SK-N-SH (cell line): Measurements from ENCODE around the gene MARK4. TPM values are rescaled to one million over a fixed set of nuclear protein-coding genes. Genes with fewer than 3 reads are reported as not detected.
A peak's percentile ranks its signal among the peaks of the same experiment; 100 is the strongest.

Experiments used
- CTCF ChIA-PET: fragments of 300-600, 350-600 bp; formaldehyde crosslinking; extraction: SDS; loops from one replicate; lab custom pipeline; 2021; lab: Yijun Ruan, JAX
- POLR2A ChIA-PET: fragments of 350-600 bp; sonication (Branson Sonifier 250); formaldehyde crosslinking; extraction: SDS; loops from one replicate; lab custom pipeline; 2020; ENCODE audit warnings: antibody characterized with exemption, inconsistent platforms; lab: Yijun Ruan, JAX
- DNase-seq: peaks from one replicate; pipeline ENCODE4 v3.0.0; 2012
- H2AFZ ChIP-seq: fragments of 200-600 bp; sonication (generic); 2 replicates; pipeline ENCODE4 v1.8.1; 2016; ENCODE audit warnings: antibody characterized with exemption, mild to moderate bottlenecking, low read depth
- H3F3A ChIP-seq: fragments of 200-600 bp; sonication (generic); replicated peaks from 2 replicates; pipeline ENCODE3; 2016; ENCODE audit warnings: antibody characterized with exemption, mild to moderate bottlenecking; ENCODE audit not compliant: insufficient read depth
- H3K27ac ChIP-seq, 2 experiments: fragments of 200-500 bp in 1 of 2; fragments of 200-600 bp in 1 of 2; sonication (Bioruptor generic) in 1 of 2; sonication (generic), shearing (Covaris generic) in 1 of 2; 2 replicates each; pipeline versions ENCODE4 v1.5.1 to v1.6.1; 2014 to 2016; ENCODE audit warnings: low read depth in 2 of 2, inconsistent platforms in 1 of 2, low read length in 1 of 2, mild to moderate bottlenecking in 1 of 2, mixed read lengths in 1 of 2
- H3K27me3 ChIP-seq: fragments of 200-600 bp; sonication (generic), shearing (Covaris generic); 2 replicates; pipeline ENCODE4 v1.6.1; 2016; ENCODE audit warnings: mixed run types; ENCODE audit not compliant: insufficient read depth
- H3K36me3 ChIP-seq, 2 experiments: fragments of 200-500 bp in 1 of 2; fragments of 200-600 bp in 1 of 2; sonication (Bioruptor generic) in 1 of 2; sonication (generic) in 1 of 2; replicated peaks in 1 of 2; 2 replicates each; pipeline versions ENCODE3 to v1.5.1; 2014 to 2016; ENCODE audit warnings: low read length in 1 of 2, mild to moderate bottlenecking in 1 of 2; ENCODE audit not compliant: insufficient read depth in 2 of 2, control insufficient read depth in 1 of 2
- H3K4me1 ChIP-seq, 2 experiments: fragments of 200-500 bp in 1 of 2; fragments of 200-600 bp in 1 of 2; sonication (Bioruptor generic) in 1 of 2; sonication (generic), shearing (Covaris generic) in 1 of 2; 2 replicates each; pipeline versions ENCODE4 v1.5.1 to v1.6.1; 2014 to 2016; ENCODE audit warnings: low read depth in 1 of 2, low read length in 1 of 2, mixed run types in 1 of 2; ENCODE audit not compliant: insufficient read depth in 2 of 2, control insufficient read depth in 1 of 2
- H3K4me2 ChIP-seq: fragments of 200-600 bp; sonication (generic), shearing (Covaris generic); 2 replicates; pipeline ENCODE4 v1.6.1; 2017; ENCODE audit warnings: mixed run types
- H3K4me3 ChIP-seq, 2 experiments: fragments of 200-500 bp in 1 of 2; fragments of 200-600 bp in 1 of 2; sonication (Bioruptor generic) in 1 of 2; sonication (generic), shearing (Covaris generic) in 1 of 2; 2 replicates each; pipeline versions ENCODE4 v1.5.1 to v1.8.1; 2014 to 2016; ENCODE audit warnings: low read depth in 2 of 2, inconsistent platforms in 1 of 2, low read length in 1 of 2, mild to moderate bottlenecking in 1 of 2, mixed read lengths in 1 of 2, moderate library complexity in 1 of 2
- H3K79me2 ChIP-seq: fragments of 200-600 bp; sonication (generic); 2 replicates; pipeline ENCODE4 v1.8.1; 2017; ENCODE audit warnings: mild to moderate bottlenecking; ENCODE audit not compliant: insufficient read depth
- H3K9ac ChIP-seq: fragments of 200-600 bp; sonication (generic); 2 replicates; pipeline ENCODE4 v1.6.1; 2017; ENCODE audit warnings: mixed run types
- H3K9me2 ChIP-seq: fragments of 200-600 bp; sonication (generic); 2 replicates; pipeline ENCODE4 v1.6.1; 2017; ENCODE audit warnings: mixed run types
- H3K9me3 ChIP-seq: fragments of 200-600 bp; sonication (generic); 2 replicates; pipeline ENCODE4 v1.6.1; 2017; ENCODE audit warnings: mixed run types, mild to moderate bottlenecking, moderate library complexity
- H4K20me1 ChIP-seq: fragments of 200-600 bp; sonication (generic); 2 replicates; pipeline ENCODE4 v1.6.1; 2017; ENCODE audit warnings: mild to moderate bottlenecking, mixed run types; ENCODE audit not compliant: insufficient read depth
- CHD2 ChIP-seq: fragments of 150-350 bp; IDR thresholded peaks from 2 replicates; pipeline ENCODE4 v1.6.1; 2018; ENCODE audit warnings: low read length; ENCODE audit not compliant: partially characterized antibody
- CTCF ChIP-seq: fragments of 200-600 bp; sonication (generic); IDR thresholded peaks from 2 replicates; pipeline ENCODE4 v1.6.1; 2017; ENCODE audit warnings: antibody characterized with exemption, mild to moderate bottlenecking, moderate library complexity
- ELF1 ChIP-seq: IDR thresholded peaks from 2 replicates; pipeline ENCODE4 v1.4.0; 2012
- EP300 ChIP-seq, 2 experiments: IDR thresholded peaks; 2 replicates each; pipeline versions ENCODE4 v1.4.0 to v1.6.1; 2012; ENCODE audit warnings: borderline replicate concordance in 1 of 2, low read depth in 1 of 2, low read length in 1 of 2
- EZH2phosphoT487 ChIP-seq: fragments of 200-600 bp; sonication (generic); IDR thresholded peaks from 2 replicates; pipeline ENCODE4 v1.6.1; 2017; ENCODE audit warnings: low read depth, mixed run types, mild to moderate bottlenecking, antibody characterized with exemption, moderate library complexity, borderline replicate concordance
- FOSL2 ChIP-seq: IDR thresholded peaks from 2 replicates; pipeline ENCODE4 v1.4.0; 2012; ENCODE audit warnings: low read depth, mild to moderate bottlenecking, moderate library complexity, borderline replicate concordance
- FOXM1 ChIP-seq: IDR thresholded peaks from 2 replicates; pipeline ENCODE4 v1.4.0; 2012; ENCODE audit warnings: low read depth, mild to moderate bottlenecking
- GABPA ChIP-seq: IDR thresholded peaks from 2 replicates; pipeline ENCODE4 v1.4.0; 2012; ENCODE audit warnings: low read depth, mild to moderate bottlenecking
- GATA2 ChIP-seq: sonication (generic); formaldehyde crosslinking; IDR thresholded peaks from 2 replicates; pipeline ENCODE4 v1.5.0; 2020; ENCODE audit warnings: mild to moderate bottlenecking, missing genetic modification reagents
- JUND ChIP-seq: IDR thresholded peaks from 2 replicates; pipeline ENCODE4 v1.4.0; 2012
- NRF1 ChIP-seq: IDR thresholded peaks from 2 replicates; pipeline ENCODE4 v1.6.1; 2012; ENCODE audit warnings: low read depth, mild to moderate bottlenecking, low read length
- REST ChIP-seq: IDR thresholded peaks from 2 replicates; pipeline ENCODE4 v1.6.1; 2012; ENCODE audit warnings: mild to moderate bottlenecking, low read depth, low read length, moderate library complexity
- RFX5 ChIP-seq: IDR thresholded peaks from 2 replicates; pipeline ENCODE4 v1.6.1; 2012; ENCODE audit warnings: mild to moderate bottlenecking, improper control_type of control experiment, low read length
- RXRA ChIP-seq: IDR thresholded peaks from 2 replicates; pipeline ENCODE4 v1.4.0; 2012; ENCODE audit warnings: low read depth, mild to moderate bottlenecking, borderline replicate concordance
- TEAD4 ChIP-seq: IDR thresholded peaks from 2 replicates; pipeline ENCODE4 v1.4.0; 2012; ENCODE audit warnings: mild to moderate bottlenecking, borderline replicate concordance; ENCODE audit not compliant: insufficient read depth
- USF1 ChIP-seq: IDR thresholded peaks from 2 replicates; pipeline ENCODE4 v1.4.0; 2012; ENCODE audit warnings: low read depth, borderline replicate concordance
- WGBS: methylation state at CpG from one replicate; pipeline ENCODE4 v1.1.6; 2017; ENCODE audit warnings: low lambda C conversion rate; 5-methylcytosine and 5-hydroxymethylcytosine counted together
- polyA plus RNA-seq, 3 experiments: library from polyadenylated mRNA; depleted of rRNA; stranded (reverse); fragments of >200 nt; gene quantifications; 2 replicates each; pipeline ENCODE4 v1.2.3, GENCODE V29; 2012
- TF ChIP-seq, protein P1 (sequence below): IDR thresholded peaks from 2 replicates; pipeline ENCODE4 v1.4.0; 2012; ENCODE audit warnings: low read depth, borderline replicate concordance
- TF ChIP-seq, protein P2 (sequence below): fragments of 150-350 bp; IDR thresholded peaks from 2 replicates; pipeline ENCODE4 v1.6.1; 2017; ENCODE audit warnings: antibody characterized with exemption, low read length, low read depth, borderline replicate concordance
- TF ChIP-seq, protein P3 (sequence below): fragments of 150-350 bp; IDR thresholded peaks from 2 replicates; pipeline ENCODE4 v1.6.1; 2016; ENCODE audit warnings: mild to moderate bottlenecking, low read depth, low read length

Gene MARK4
- polyA plus RNA-seq, 1 of the 3 experiments (the other 2 are of a cell fraction) = 16.3 TPM

- DNase-seq = peak; percentile 9
- no peak overlapping the region for H3K4me3 ChIP-seq
- no peaks in the 10 kb centered on the region for H3K9me3 ChIP-seq
- ChIA-PET CTCF (interaction anchor here (1.3 kb wide), 2 partner anchors 14 to 45 kb away, joined by 3 to 5 read pairs; partner anchors contain the start of gene EXOC3L2), POLR2A (no interaction called here)
- H3K4me2 ChIP-seq = no peak overlapping the region
- no peaks in the 10 kb centered on the region for H3K9me2 ChIP-seq
- H3K9ac ChIP-seq = no peak overlapping the region
- no peaks in the 10 kb centered on the region for H3K79me2 ChIP-seq
- H3K36me3 ChIP-seq = no peaks in the 10 kb centered on the region
- WGBS = 32% methylated on average over 3 of the region's 3 CpGs
- no peaks in the 10 kb centered on the region; a peak in 1 of 4 replicates for H3K4me1 ChIP-seq
- no peaks in the 10 kb centered on the region for H3F3A ChIP-seq
- TF ChIP-seq, protein P1, sequence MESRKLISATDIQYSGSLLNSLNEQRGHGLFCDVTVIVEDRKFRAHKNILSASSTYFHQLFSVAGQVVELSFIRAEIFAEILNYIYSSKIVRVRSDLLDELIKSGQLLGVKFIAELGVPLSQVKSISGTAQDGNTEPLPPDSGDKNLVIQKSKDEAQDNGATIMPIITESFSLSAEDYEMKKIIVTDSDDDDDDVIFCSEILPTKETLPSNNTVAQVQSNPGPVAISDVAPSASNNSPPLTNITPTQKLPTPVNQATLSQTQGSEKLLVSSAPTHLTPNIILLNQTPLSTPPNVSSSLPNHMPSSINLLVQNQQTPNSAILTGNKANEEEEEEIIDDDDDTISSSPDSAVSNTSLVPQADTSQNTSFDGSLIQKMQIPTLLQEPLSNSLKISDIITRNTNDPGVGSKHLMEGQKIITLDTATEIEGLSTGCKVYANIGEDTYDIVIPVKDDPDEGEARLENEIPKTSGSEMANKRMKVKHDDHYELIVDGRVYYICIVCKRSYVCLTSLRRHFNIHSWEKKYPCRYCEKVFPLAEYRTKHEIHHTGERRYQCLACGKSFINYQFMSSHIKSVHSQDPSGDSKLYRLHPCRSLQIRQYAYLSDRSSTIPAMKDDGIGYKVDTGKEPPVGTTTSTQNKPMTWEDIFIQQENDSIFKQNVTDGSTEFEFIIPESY = no peak
- TF ChIP-seq USF1 (no peak), CHD2 (no peak), FOXM1 (no peak), RXRA (no peak), EZH2phosphoT487 (no peak), JUND (no peak), GABPA (no peak), REST (no peak), NRF1 (no peak), GATA2 (no peak), RFX5 (no peak), FOSL2 (no peak), ELF1 (no peak), CTCF (no peak), EP300 (IDR thresholded peaks at IDR 0.05; ENCODE audit: borderline replicate concordance in 1 of 2, low read depth in 1 of 2, low read length in 1 of 2) (no peak), TEAD4 (no peak)
- TF ChIP-seq, protein P2, sequence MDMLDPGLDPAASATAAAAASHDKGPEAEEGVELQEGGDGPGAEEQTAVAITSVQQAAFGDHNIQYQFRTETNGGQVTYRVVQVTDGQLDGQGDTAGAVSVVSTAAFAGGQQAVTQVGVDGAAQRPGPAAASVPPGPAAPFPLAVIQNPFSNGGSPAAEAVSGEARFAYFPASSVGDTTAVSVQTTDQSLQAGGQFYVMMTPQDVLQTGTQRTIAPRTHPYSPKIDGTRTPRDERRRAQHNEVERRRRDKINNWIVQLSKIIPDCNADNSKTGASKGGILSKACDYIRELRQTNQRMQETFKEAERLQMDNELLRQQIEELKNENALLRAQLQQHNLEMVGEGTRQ = no peak
- TF ChIP-seq, protein P3, sequence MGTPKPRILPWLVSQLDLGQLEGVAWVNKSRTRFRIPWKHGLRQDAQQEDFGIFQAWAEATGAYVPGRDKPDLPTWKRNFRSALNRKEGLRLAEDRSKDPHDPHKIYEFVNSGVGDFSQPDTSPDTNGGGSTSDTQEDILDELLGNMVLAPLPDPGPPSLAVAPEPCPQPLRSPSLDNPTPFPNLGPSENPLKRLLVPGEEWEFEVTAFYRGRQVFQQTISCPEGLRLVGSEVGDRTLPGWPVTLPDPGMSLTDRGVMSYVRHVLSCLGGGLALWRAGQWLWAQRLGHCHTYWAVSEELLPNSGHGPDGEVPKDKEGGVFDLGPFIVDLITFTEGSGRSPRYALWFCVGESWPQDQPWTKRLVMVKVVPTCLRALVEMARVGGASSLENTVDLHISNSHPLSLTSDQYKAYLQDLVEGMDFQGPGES = no peak
- peaks cover 40% of the 10 kb centered on the region for H3K27me3 ChIP-seq
- H3K27ac ChIP-seq = no peak overlapping the region
- no peak overlapping the region for H2AFZ ChIP-seq
- no peaks in the 10 kb centered on the region for H4K20me1 ChIP-seq
Measured at GRCh38 chr19:45231891-45232290, 19.2 kb upstream of the MARK4 start.
